Kidney epithelial cell (primary cell): ENCODE data around the gene SCG5. TPM values are rescaled to one million over a fixed set of nuclear protein-coding genes. Genes with fewer than 3 reads are reported as not detected.

Experiments used
- DNase-seq: peaks from one replicate; pipeline ENCODE4 v3.0.0-alpha.2; 2010; ENCODE audit warnings: low read depth
- H3K27me3 ChIP-seq: 2 replicates; pipeline ENCODE4 v1.6.0; 2011; ENCODE audit warnings: low read length; ENCODE audit not compliant: control insufficient read depth, insufficient read depth
- H3K36me3 ChIP-seq: 2 replicates; pipeline ENCODE4 v1.5.1; 2011; ENCODE audit warnings: low read length; ENCODE audit not compliant: control insufficient read depth, insufficient read depth
- H3K4me3 ChIP-seq: 2 replicates; pipeline ENCODE4 v1.5.1; 2011; ENCODE audit warnings: low read depth, mild to moderate bottlenecking, control low read depth, low read length
- CTCF ChIP-seq: IDR thresholded peaks from 2 replicates; pipeline ENCODE4 v1.5.1; 2011; ENCODE audit warnings: mild to moderate bottlenecking, moderate library complexity, low read length, control low read depth, inconsistent platforms; ENCODE audit not compliant: insufficient read depth, poor library complexity, severe bottlenecking
- total RNA-seq: library from RNA; depleted of rRNA; stranded (reverse); fragments of >200 nt; gene quantifications from 2 replicates; pipeline ENCODE4 v1.2.3, GENCODE V29; 2015

Gene SCG5
- total RNA-seq, 1 donor from 2014 or later = 42.5 TPM

DNA sequence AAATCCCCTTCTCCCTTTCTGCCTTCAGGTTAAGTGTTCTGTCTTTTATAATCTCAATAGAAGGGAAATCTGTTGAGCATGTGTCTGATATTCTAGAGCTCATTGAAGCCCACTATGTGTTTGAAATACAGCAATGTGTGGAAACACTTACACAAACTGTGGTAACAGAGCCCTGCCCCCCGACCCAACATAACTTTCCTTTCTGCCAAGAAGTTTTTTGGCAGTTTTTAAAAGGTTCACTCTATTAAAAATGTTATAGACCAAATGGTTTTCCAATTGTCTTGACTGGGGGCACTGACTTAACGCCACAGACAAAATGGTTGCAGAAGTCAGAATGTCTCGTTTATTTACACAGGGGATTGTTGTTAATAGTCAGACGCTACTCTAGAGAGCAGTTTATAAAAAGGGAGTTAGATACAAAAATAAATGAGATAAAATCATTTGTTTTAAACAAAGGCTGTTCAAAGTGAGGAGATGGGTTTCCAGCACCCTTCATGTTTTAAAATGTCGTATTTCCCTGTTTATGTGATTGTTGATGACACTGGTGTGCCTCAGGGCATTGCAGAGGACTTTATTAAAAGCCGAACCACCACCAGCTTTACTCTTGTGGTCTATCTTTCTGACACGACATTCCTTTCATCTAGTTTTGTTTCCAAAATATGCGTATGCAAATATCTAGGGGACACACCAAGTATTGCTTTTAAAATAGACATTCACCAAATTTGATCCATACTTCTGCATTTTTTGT is 49.6 kb downstream of the SCG5 start:
- Histone ChIP-seq H3K4me3 (no peak overlapping the region), H3K27me3 (no peaks in the 10 kb centered on the region), H3K36me3 (no peaks in the 10 kb centered on the region)
- TF ChIP-seq CTCF = no peak
- no peak for DNase-seq

DNA sequence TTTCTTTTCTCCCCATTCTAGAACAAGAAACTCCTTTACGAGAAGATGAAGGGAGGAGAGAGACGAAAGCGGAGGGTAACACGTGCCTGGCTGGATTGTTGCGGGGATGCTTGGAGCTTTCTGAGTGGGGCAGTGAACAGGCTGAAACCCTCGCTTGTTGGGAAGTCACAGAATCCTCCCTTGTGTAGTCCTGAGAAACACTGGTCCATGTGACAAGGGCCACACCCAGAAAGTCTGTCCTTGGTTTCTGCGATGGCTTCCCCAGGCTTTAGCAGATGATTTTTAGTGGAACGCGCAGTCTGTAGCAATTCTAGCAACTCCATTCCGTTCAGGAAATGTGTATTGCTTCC is 50.2 kb downstream of the SCG5 start:
- H3K27me3 ChIP-seq = no peaks in the 10 kb centered on the region

DNA sequence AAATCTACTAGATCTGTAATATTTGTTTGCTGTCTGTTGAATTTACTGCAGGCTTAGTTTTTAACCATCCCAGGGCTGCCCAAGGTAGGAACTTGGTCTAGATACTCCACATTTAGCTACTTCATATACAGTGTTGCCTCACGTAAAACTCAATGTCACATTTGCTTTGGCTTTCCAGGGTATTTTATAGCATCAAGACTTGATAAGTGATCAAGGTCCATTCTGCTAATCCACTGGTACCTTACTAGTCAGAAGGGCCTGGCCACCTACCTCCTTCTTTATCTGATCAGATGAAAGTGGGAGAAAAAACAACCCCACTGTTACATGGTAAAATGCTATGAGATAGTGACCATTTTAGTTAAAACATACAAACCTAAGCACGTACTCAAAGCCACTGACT is 50.8 kb downstream of the SCG5 start:
- Histone ChIP-seq H3K36me3 (no peaks in the 10 kb centered on the region), H3K27me3 (no peaks in the 10 kb centered on the region), H3K4me3 (no peak overlapping the region)
- DNase-seq = no peak
- TF ChIP-seq CTCF = no peak

More for the DNA sequence above, 50.2 kb downstream of the SCG5 start:
- H3K4me3 ChIP-seq = no peak overlapping the region
- H3K36me3 ChIP-seq = no peaks in the 10 kb centered on the region
- no peak for TF ChIP-seq CTCF
- DNase-seq = no peak

GRCh38 chr15:32694222-32694983 is 52.9 kb downstream of the SCG5 start:
- H3K4me3 ChIP-seq = no peak overlapping the region
- DNase-seq = no peak
- no peaks in the 10 kb centered on the region for H3K36me3 ChIP-seq
- H3K27me3 ChIP-seq = no peaks in the 10 kb centered on the region
- no peak for TF ChIP-seq CTCF

- Histone ChIP-seq H3K36me3 (no peaks in the 10 kb centered on the region), H3K4me3 (no peak overlapping the region), H3K27me3 (no peaks in the 10 kb centered on the region)
- no peak for TF ChIP-seq CTCF
- no peak for DNase-seq
Measured at GRCh38 chr15:32698773-32699390, 57.4 kb downstream of the SCG5 start.
